GM12864 (cell line): ENCODE data around the gene SMARCAL1.

Source experiments
- DNase-seq: peaks from one replicate; pipeline ENCODE4 v3.0.0-alpha.2; 2011; ENCODE audit warnings: low read depth
- H3K4me3 ChIP-seq: 2 replicates; pipeline ENCODE4 v1.5.1; 2011; ENCODE audit warnings: mild to moderate bottlenecking, low read depth, low read length, control low read depth
- TF ChIP-seq, protein P1 (sequence below): IDR thresholded peaks from 2 replicates; pipeline ENCODE4 v1.5.1; 2011; ENCODE audit warnings: low read depth, mild to moderate bottlenecking, moderate library complexity, low read length, control low read depth, inconsistent platforms; ENCODE audit errors: missing control alignments

Gene SMARCAL1

DNA sequence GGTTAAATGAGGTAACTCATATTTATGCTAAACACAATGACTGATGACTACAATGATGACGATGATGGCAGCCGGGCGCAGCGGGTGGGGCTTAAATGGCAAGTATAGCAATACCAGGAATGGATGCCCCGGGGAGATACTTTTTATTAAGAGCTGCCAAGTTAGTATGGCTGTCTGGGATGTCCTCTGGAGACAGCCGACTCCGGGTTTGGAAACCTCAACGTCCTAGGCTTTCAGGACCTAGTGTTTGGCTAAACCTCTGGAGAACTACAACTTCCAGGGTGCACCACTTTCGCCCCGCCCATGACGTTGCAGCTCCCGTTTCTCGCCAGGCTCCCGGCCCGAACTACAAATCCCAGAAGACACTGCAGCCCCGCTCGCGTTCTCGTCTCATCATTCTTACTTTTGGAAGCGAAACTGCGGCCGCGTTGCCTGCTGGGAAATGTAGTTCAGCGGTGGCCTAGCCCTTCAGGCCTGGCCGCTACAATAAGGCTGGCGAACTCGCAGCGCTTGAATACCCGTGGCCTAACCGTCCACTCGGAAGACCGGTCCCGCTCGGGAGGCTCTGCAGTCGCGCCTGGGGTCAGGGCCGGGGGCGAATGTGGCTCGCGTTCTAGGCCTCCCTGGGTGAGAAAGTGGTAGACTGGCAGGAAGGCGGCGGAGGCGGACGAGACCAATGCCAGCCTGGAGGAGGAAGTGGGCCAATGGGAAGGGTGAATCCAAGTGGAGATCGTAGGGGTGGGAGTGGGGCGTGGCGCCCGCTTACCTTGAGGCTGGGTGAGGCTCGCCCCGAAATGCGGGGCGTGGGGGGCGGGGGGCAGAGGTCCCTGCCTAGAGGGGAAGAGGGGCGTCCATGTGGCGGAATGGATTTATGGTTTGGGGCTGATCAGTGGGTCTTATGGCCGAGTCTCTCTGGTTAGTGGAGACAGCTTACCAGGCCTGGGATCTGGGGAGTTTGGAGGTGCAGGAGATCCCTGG is at the start of gene SMARCAL1:
TSS of gene SMARCAL1 (plus strand) at position 463 of the 978 bp plus-strand sequence. CDS start 2,221 bp downstream, outside the sequence.
- TF ChIP-seq, protein P1, sequence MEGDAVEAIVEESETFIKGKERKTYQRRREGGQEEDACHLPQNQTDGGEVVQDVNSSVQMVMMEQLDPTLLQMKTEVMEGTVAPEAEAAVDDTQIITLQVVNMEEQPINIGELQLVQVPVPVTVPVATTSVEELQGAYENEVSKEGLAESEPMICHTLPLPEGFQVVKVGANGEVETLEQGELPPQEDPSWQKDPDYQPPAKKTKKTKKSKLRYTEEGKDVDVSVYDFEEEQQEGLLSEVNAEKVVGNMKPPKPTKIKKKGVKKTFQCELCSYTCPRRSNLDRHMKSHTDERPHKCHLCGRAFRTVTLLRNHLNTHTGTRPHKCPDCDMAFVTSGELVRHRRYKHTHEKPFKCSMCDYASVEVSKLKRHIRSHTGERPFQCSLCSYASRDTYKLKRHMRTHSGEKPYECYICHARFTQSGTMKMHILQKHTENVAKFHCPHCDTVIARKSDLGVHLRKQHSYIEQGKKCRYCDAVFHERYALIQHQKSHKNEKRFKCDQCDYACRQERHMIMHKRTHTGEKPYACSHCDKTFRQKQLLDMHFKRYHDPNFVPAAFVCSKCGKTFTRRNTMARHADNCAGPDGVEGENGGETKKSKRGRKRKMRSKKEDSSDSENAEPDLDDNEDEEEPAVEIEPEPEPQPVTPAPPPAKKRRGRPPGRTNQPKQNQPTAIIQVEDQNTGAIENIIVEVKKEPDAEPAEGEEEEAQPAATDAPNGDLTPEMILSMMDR: no peak
- peak within 1 kb of the TSS; percentile 67 for H3K4me3 ChIP-seq
- DNase-seq: peak; percentile 95

DNA sequence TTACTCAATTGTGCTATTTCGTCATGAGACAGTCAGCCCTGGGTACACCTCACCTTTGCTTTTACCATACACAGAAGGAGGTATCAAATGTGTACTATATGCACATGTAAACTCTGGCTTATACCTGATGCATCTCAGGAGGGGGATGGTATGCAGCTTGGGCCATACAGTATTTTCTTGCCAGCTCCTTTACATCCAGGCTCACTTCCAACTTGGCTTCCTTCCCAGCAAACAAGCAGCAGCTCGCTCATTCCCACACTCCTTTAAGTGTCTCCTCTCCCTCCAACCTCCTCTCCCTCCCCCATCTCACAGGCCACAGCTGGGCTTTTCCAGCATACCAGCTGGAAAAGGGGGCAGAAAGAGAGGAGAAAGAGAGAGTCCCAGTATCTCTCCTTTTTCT is 49.6 kb upstream of the SMARCAL1 start:
- no peak overlapping the region for H3K4me3 ChIP-seq
- TF ChIP-seq, protein P1: no peak
- DNase-seq: no peak

- no peak for DNase-seq
- TF ChIP-seq, protein P1: no peak
- no peak overlapping the region for H3K4me3 ChIP-seq
These were observed 49.1 kb upstream of the SMARCAL1 start for GRCh38 chr2:216363221-216363620.

DNA sequence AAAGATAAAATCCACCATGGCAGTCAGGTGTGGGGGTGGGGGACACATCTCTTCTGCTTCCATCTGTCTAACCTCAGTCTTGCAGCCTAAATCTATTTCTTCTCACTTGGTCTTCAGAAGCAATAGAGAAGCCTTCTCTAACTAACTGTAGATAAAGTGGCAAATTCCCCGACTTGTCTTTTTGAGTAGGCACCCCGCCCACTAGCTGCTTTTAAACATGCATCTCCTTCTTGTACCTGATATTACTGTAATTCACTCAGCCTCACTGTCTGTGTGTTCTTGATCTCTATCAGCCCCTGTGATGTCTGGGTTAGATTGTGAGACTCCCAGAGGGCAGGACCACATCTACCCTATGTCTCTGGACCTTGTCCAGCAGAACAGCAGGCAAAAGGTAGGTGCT is 46.8 kb upstream of the SMARCAL1 start:
- TF ChIP-seq, protein P1: no peak
- DNase-seq: no peak

DNA sequence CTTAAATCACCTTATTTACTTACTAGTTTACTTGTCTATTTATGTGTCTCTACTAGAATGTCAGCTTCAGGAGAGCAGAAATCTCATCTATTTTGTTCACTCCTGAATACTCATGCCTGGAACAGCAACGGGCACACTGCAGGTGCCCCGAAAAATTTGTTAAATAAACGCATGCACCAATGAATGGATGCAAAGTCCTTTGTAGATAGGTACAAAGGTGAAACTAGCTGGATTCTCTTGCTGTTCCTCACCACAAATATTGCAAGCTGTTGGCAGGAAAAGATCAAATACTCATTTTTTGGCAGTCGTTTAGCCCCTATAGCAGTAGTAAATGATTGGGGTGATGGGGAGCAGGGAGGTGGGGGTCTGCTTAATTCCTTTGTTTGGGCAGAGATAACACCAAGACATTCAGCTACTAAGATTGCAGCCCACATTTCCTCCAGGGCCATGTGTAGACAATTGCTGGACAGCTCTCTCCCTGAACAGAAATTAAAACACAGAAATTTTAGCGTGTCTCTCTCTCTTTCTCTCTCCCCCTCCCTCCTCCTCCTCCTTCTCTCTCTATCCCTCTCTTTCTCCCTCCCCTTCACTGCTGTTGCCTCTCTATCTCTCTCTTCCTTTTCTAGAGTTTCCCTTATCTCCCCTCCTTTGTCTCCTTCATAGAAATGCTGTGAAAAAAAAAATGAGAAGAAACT is 45.4 kb upstream of the SMARCAL1 start:
- no peak overlapping the region for H3K4me3 ChIP-seq
- no peak for DNase-seq
- TF ChIP-seq, protein P1: no peak

More for the DNA sequence above, 46.8 kb upstream of the SMARCAL1 start:
- no peak overlapping the region for H3K4me3 ChIP-seq

- DNase-seq: no peak
- H3K4me3 ChIP-seq: no peak overlapping the region
- TF ChIP-seq, protein P1: no peak
These were observed 42.5 kb upstream of the SMARCAL1 start for GRCh38 chr2:216369821-216370220.
